Tibial artery (tissue), 4 donors: ENCODE data around the gene CLEC3B.
"Not testable (repeated sequence)": the region's sequence is repeated elsewhere in the genome, so short reads cannot be mapped to it uniquely, and the experiment has no call there.

Experiments
- DNase-seq, 2 donors: peaks; one replicate each; pipeline ENCODE4 v3.0.0-alpha.2; 2019
- H3K27ac ChIP-seq, 2 donors: fragments of 200-600 bp; sonication (generic) in 1 of 2; 1 replicate in 1 of 2; 2 replicates in 1 of 2; pipeline ENCODE4 v1.5.1; 2018 to 2019; ENCODE audit warnings: mild to moderate bottlenecking in 1 of 2
- H3K27me3 ChIP-seq, 2 donors: fragments of 200-600 bp; sonication (generic) in 1 of 2; one replicate each; pipeline versions ENCODE4 v1.5.1 to v1.6.0; 2016 to 2019
- H3K36me3 ChIP-seq, 3 donors: fragments of 200-600 bp; sonication (generic) in 2 of 3; one replicate each; pipeline ENCODE4 v1.5.1; 2016 to 2019; ENCODE audit warnings: mild to moderate bottlenecking in 2 of 3
- H3K4me1 ChIP-seq, 4 donors: fragments of 200-600 bp; sonication (generic) in 2 of 4; 1 replicate in 3 of 4; 2 replicates in 1 of 4; pipeline ENCODE4 v1.5.1; 2016 to 2019
- H3K4me3 ChIP-seq, 2 donors: fragments of 200-600 bp; sonication (generic) in 1 of 2; 1 replicate in 1 of 2; 2 replicates in 1 of 2; pipeline ENCODE4 v1.5.1; 2018 to 2019; ENCODE audit warnings: mild to moderate bottlenecking in 2 of 2
- H3K9me3 ChIP-seq, 3 donors: fragments of 200-600 bp; sonication (generic) in 1 of 3; one replicate each; pipeline ENCODE4 v1.5.1; 2016 to 2019
- CTCF ChIP-seq, 2 experiments: fragments of 200-600 bp in 1 of 2; fragments of 450-650 bp in 1 of 2; IDR thresholded peaks; one replicate each; pipeline ENCODE4 v1.5.1; 2017 to 2019; ENCODE audit warnings: antibody characterized with exemption in 2 of 2, mild to moderate bottlenecking in 1 of 2, moderate library complexity in 1 of 2
- intact Hi-C: fragments of 100-400 bp; cut with DNase I; formaldehyde crosslinking; loops from one replicate; pipeline ENCODE4 v1.15.0; 2023; ENCODE audit warnings: low total_unique reads

Gene CLEC3B

GRCh38 chr3:45067486-45067885 is 41.4 kb downstream of the CLEC3B start:
- H3K4me1 ChIP-seq, result peaks cover 0 to 3% (median 2%) of the 10 kb centered on the region in 4 donors
- no peaks in the 10 kb centered on the region for H3K27me3 ChIP-seq
- H3K9me3 ChIP-seq, result no peaks in the 10 kb centered on the region
- no peak for TF ChIP-seq CTCF (IDR thresholded peaks at IDR 0.05)
- intact Hi-C loops, result no loop called here
- no peak overlapping the region for H3K4me3 ChIP-seq
- no peak for DNase-seq
- no peak overlapping the region for H3K27ac ChIP-seq
- no peaks in the 10 kb centered on the region for H3K36me3 ChIP-seq

GRCh38 chr3:45067941-45068340 is 41.8 kb downstream of the CLEC3B start:
- no peak overlapping the region for H3K4me3 ChIP-seq
- H3K27ac ChIP-seq, result no peak overlapping the region
- peaks cover 0 to 3% (median 2%) of the 10 kb centered on the region in 4 donors for H3K4me1 ChIP-seq
- TF ChIP-seq CTCF (IDR thresholded peaks at IDR 0.05), result no peak
- no peaks in the 10 kb centered on the region for H3K9me3 ChIP-seq
- intact Hi-C loops, result no loop called here
- no peaks in the 10 kb centered on the region for H3K36me3 ChIP-seq
- no peak for DNase-seq
- H3K27me3 ChIP-seq, result no peaks in the 10 kb centered on the region

GRCh38 chr3:45071075-45071474 is 45.0 kb downstream of the CLEC3B start:
- Histone ChIP-seq H3K27ac (no peak overlapping the region), H3K4me1 (no peaks in the 10 kb centered on the region), H3K36me3 (no peaks in the 10 kb centered on the region), H3K27me3 (no peaks in the 10 kb centered on the region), H3K9me3 (no peaks in the 10 kb centered on the region), H3K4me3 (no peak overlapping the region)
- no peak for TF ChIP-seq CTCF (IDR thresholded peaks at IDR 0.05)
- intact Hi-C loops, result no loop called here
- no peak for DNase-seq

- H3K9me3 ChIP-seq, result no peaks in the 10 kb centered on the region
- H3K4me1 ChIP-seq, result no peaks in the 10 kb centered on the region
- no peak for DNase-seq
- no peak overlapping the region for H3K27ac ChIP-seq
- intact Hi-C loops, result no loop called here
- no peaks in the 10 kb centered on the region for H3K27me3 ChIP-seq
- H3K36me3 ChIP-seq, result no peaks in the 10 kb centered on the region
- no peak for TF ChIP-seq CTCF (IDR thresholded peaks at IDR 0.05)
- no peak overlapping the region for H3K4me3 ChIP-seq
Observed at GRCh38 chr3:45075821-45076625, 49.9 kb downstream of the CLEC3B start.

- H3K4me1 ChIP-seq, H3K27ac ChIP-seq, H3K9me3 ChIP-seq, H3K36me3 ChIP-seq, H3K27me3 ChIP-seq, intact Hi-C loops, H3K4me3 ChIP-seq, DNase-seq: not testable (repeated sequence)
Observed at GRCh38 chr3:45078256-45078655, 52.2 kb downstream of the CLEC3B start.

- Histone ChIP-seq H3K36me3 (no peaks in the 10 kb centered on the region), H3K4me1 (peaks cover 0 to 8% (median 0%) of the 10 kb centered on the region in 4 donors), H3K9me3 (no peaks in the 10 kb centered on the region), H3K4me3 (no peak overlapping the region), H3K27me3 (no peaks in the 10 kb centered on the region), H3K27ac (no peak overlapping the region)
- DNase-seq, result no peak
- no peak for TF ChIP-seq CTCF (IDR thresholded peaks at IDR 0.05)
- intact Hi-C loops, result no loop called here
Observed at GRCh38 chr3:45078910-45079522, 52.9 kb downstream of the CLEC3B start.
